H9 (cell line): ENCODE results near the gene CALY. TPM values are rescaled to one million over a fixed set of nuclear protein-coding genes. Genes with fewer than 3 reads are reported as not detected.

Experiments used
- DNase-seq: peaks from one replicate; pipeline ENCODE4 v3.0.0-alpha.2; 2017
- H2AFZ ChIP-seq: one replicate; pipeline ENCODE4 v1.6.1; 2013; ENCODE audit warnings: mild to moderate bottlenecking, low read length, control low read depth, moderate library complexity
- H2AK5ac ChIP-seq: 2 replicates; pipeline ENCODE4 v1.6.1; 2013; ENCODE audit warnings: low read length, control low read depth, mixed read lengths; ENCODE audit not compliant: insufficient read length
- H2BK120ac ChIP-seq: one replicate; pipeline ENCODE4 v1.6.1; 2013; ENCODE audit warnings: low read depth, mild to moderate bottlenecking, low read length, control low read depth, inconsistent platforms; ENCODE audit not compliant: poor library complexity, severe bottlenecking
- H2BK12ac ChIP-seq: 2 replicates; pipeline ENCODE4 v1.6.1; 2013; ENCODE audit warnings: low read length, control low read depth, mixed read lengths, low read depth; ENCODE audit not compliant: insufficient read length
- H2BK15ac ChIP-seq: 2 replicates; pipeline ENCODE4 v1.6.1; 2013; ENCODE audit warnings: low read depth, low read length, control low read depth
- H2BK20ac ChIP-seq: one replicate; pipeline ENCODE4 v1.6.1; 2013; ENCODE audit warnings: low read depth, mild to moderate bottlenecking, low read length, control low read depth, inconsistent platforms; ENCODE audit not compliant: poor library complexity, severe bottlenecking
- H2BK5ac ChIP-seq: 2 replicates; pipeline ENCODE4 v1.6.1; 2013; ENCODE audit warnings: low read length, control low read depth, mixed read lengths; ENCODE audit not compliant: insufficient read length
- H3K14ac ChIP-seq: 2 replicates; pipeline ENCODE4 v1.6.1; 2013; ENCODE audit warnings: low read length, control low read depth; ENCODE audit not compliant: insufficient read depth
- H3K18ac ChIP-seq: 2 replicates; pipeline ENCODE4 v1.6.1; 2013; ENCODE audit warnings: low read depth, mild to moderate bottlenecking, mixed read lengths, low read length, control low read depth; ENCODE audit not compliant: insufficient read length
- H3K23ac ChIP-seq: 2 replicates; pipeline ENCODE4 v1.6.1; 2013; ENCODE audit warnings: low read length, control low read depth, mixed read lengths, low read depth; ENCODE audit not compliant: insufficient read length
- H3K23me2 ChIP-seq: 2 replicates; pipeline ENCODE4 v1.6.1; 2013; ENCODE audit warnings: low read depth, mild to moderate bottlenecking, mixed read lengths, low read length, control low read depth; ENCODE audit not compliant: insufficient read length, poor library complexity, severe bottlenecking
- H3K27ac ChIP-seq: 2 replicates; pipeline ENCODE4 v1.5.1; 2013; ENCODE audit warnings: low read length, control low read depth, mixed read lengths, low read depth; ENCODE audit not compliant: insufficient read length
- H3K27me3 ChIP-seq: 2 replicates; pipeline ENCODE4 v1.6.1; 2013; ENCODE audit warnings: low read length, control low read depth, inconsistent platforms; ENCODE audit not compliant: insufficient read depth
- H3K4ac ChIP-seq: 2 replicates; pipeline ENCODE4 v1.6.1; 2013; ENCODE audit warnings: low read depth, mild to moderate bottlenecking, control low read depth, inconsistent platforms, low read length, moderate library complexity
- H3K4me1 ChIP-seq: 2 replicates; pipeline ENCODE4 v1.6.1; 2013; ENCODE audit warnings: low read length, control low read depth, inconsistent platforms; ENCODE audit not compliant: insufficient read depth
- H3K4me2 ChIP-seq: 2 replicates; pipeline ENCODE4 v1.6.1; 2013; ENCODE audit warnings: low read length, control low read depth, mixed read lengths; ENCODE audit not compliant: insufficient read length, insufficient read depth
- H3K56ac ChIP-seq: 2 replicates; pipeline ENCODE4 v1.6.1; 2013; ENCODE audit warnings: low read depth, mild to moderate bottlenecking, mixed read lengths, low read length, control low read depth; ENCODE audit not compliant: insufficient read length
- H3K79me1 ChIP-seq: 2 replicates; pipeline ENCODE4 v1.6.1; 2013; ENCODE audit warnings: low read depth, mild to moderate bottlenecking, moderate library complexity, low read length, control low read depth, inconsistent platforms; ENCODE audit not compliant: insufficient read depth, poor library complexity, severe bottlenecking
- H3K79me2 ChIP-seq: 2 replicates; pipeline ENCODE4 v1.6.1; 2013; ENCODE audit warnings: low read length, control low read depth, inconsistent platforms; ENCODE audit not compliant: insufficient read depth
- H3K9ac ChIP-seq: 2 replicates; pipeline ENCODE4 v1.6.1; 2013; ENCODE audit warnings: low read length, control low read depth, mixed read lengths; ENCODE audit not compliant: insufficient read length; ENCODE audit errors: extremely low read depth
- H3K9me3 ChIP-seq: one replicate; pipeline ENCODE4 v1.6.1; 2013; ENCODE audit warnings: low read depth, low read length, inconsistent platforms; ENCODE audit not compliant: control insufficient read depth
- H3T11ph ChIP-seq: one replicate; pipeline ENCODE4 v1.6.1; 2013; ENCODE audit warnings: mild to moderate bottlenecking, low read length, control low read depth, inconsistent platforms
- H4K20me1 ChIP-seq: one replicate; pipeline ENCODE4 v1.6.1; 2013; ENCODE audit not compliant: control insufficient read depth, insufficient read length, insufficient read depth
- H4K5ac ChIP-seq: 2 replicates; pipeline ENCODE4 v1.6.1; 2013; ENCODE audit warnings: low read depth, mild to moderate bottlenecking, mixed read lengths, low read length, control low read depth; ENCODE audit not compliant: insufficient read length
- H4K8ac ChIP-seq: replicated peaks from 2 replicates; pipeline ENCODE4 v1.6.1; 2013; ENCODE audit warnings: low read length, control low read depth, mixed read lengths, low read depth; ENCODE audit not compliant: insufficient read length
- H4K91ac ChIP-seq: 2 replicates; pipeline ENCODE4 v1.6.1; 2013; ENCODE audit warnings: low read depth, mild to moderate bottlenecking, moderate library complexity, mixed read lengths, low read length, control low read depth; ENCODE audit not compliant: insufficient read length
- H3K27ac Mint-ChIP-seq, 3 experiments: 2 replicates in 2 of 3; 3 replicates in 1 of 3; pipeline ENCODE4 v1.8.0; 2020 to 2021; ENCODE audit warnings: mixed read lengths in 3 of 3, mild to moderate bottlenecking in 1 of 3, moderate library complexity in 1 of 3
- H3K27me3 Mint-ChIP-seq: 2 replicates; pipeline ENCODE4 v1.8.0; 2021; ENCODE audit warnings: low read depth, mild to moderate bottlenecking, moderate library complexity, mixed read lengths
- H3K36me3 Mint-ChIP-seq, 3 experiments: 2 replicates in 2 of 3; 3 replicates in 1 of 3; pipeline ENCODE4 v1.8.0; 2020 to 2021; ENCODE audit warnings: low read depth in 3 of 3, mixed read lengths in 3 of 3; ENCODE audit not compliant: insufficient read depth in 1 of 3
- H3K4me1 Mint-ChIP-seq, 2 experiments: 2 replicates each; pipeline ENCODE4 v1.8.0; 2020; ENCODE audit warnings: mixed read lengths in 2 of 2
- H3K4me3 Mint-ChIP-seq, 2 experiments: 2 replicates in 1 of 2; 3 replicates in 1 of 2; pipeline ENCODE4 v1.8.0; 2020 to 2021; ENCODE audit warnings: mild to moderate bottlenecking in 2 of 2, mixed read lengths in 2 of 2, moderate library complexity in 1 of 2
- H3K9me3 Mint-ChIP-seq, 2 experiments: 2 replicates in 1 of 2; 3 replicates in 1 of 2; pipeline ENCODE4 v1.8.0; 2020; ENCODE audit warnings: mild to moderate bottlenecking in 2 of 2, mixed read lengths in 2 of 2, moderate library complexity in 1 of 2
- WGBS: extraction: QIAGEN DNeasy Blood & Tissue Kit; methylation state at CpG from one replicate; pipeline ENCODE4 v1.1.7; 2013; ENCODE audit warnings: missing lambda C conversion rate, low lambda C conversion rate, mixed read lengths; ENCODE audit not compliant: insufficient read length; ENCODE audit errors: extremely low coverage; 5-methylcytosine and 5-hydroxymethylcytosine counted together
- total RNA-seq: library from RNA; stranded (reverse); gene quantifications from 2 replicates; pipeline ENCODE4 v1.2.1, GENCODE V29; 2021
- TF ChIP-seq, protein P1 (sequence below): fragments of 200-600 bp; sonication (generic); conservative IDR thresholded peaks from 3 replicates; pipeline ENCODE4 v1.8.0; 2021; ENCODE audit warnings: antibody characterized with exemption, mild to moderate bottlenecking

The CALY gene
- total RNA-seq, 1 experiment from 2014 or later, result 2.9 TPM

DNA sequence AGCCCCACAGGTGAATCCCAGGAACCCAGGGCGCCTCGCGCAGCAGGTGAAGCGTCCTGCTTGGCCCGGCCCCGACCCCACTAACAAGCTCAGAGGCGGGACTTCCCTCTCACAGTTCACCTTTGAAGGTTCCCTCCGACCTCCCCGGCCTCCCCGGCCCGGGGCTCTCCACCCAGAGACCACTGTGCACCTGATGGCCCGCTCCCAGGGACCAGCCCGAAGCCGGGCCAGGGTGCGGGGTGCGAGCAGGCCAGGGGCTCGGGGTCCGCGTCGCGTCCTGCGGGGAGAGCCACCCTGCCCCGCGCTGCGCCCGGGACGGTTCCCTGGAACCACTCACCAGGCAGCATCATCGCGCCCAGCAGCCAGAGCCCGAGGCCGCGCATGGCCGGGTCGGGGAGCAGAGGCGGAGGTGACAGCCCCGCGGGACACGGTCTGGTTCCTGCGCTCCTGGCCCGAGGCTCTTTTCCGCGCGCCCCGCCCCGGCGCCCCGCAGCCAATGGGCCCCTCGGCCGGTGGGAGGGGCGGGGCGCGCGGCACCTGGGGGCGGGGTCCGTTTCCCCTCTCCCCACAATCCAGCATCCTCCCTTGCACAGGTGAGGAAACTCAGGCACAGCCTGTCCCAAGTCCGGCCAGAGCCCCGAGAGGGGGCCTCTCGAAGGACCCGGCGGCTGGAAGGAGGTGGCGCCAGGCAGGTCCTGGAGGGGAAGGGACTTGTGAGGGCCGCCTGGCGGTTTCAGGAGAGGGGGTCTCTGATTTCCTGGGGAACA, 60.1 kb downstream of the CALY start, which contains the start of gene ADAM8:
ADAM8 (minus strand) TSS at position 434 of the 767 bp plus-strand sequence; CDS start at position 383, 51 bp downstream.
- Histone ChIP-seq H3K27ac (no peak within 1 kb of the TSS), H2AK5ac (no peak within 1 kb of the TSS), H2BK5ac (no peak within 1 kb of the TSS), H2BK15ac (no peak within 1 kb of the TSS), H3K79me2 (no peaks in the 10 kb centered on the region), H4K8ac (no peak within 1 kb of the TSS), H3K4me2 (peak within 1 kb of the TSS; percentile 37), H2AFZ (no peak within 1 kb of the TSS), H3K18ac (no peak within 1 kb of the TSS), H2BK12ac (no peak within 1 kb of the TSS), H3T11ph (no peak within 1 kb of the TSS), H2BK20ac (no peak within 1 kb of the TSS), H3K14ac (0 out of 2 replicates have a peak within 1 kb of the TSS, but pooled peaks have one; percentile 6), H3K23ac (no peak within 1 kb of the TSS), H4K5ac (no peak within 1 kb of the TSS), H3K9ac (no peak within 1 kb of the TSS), H3K79me1 (no peaks in the 10 kb centered on the region), H3K56ac (no peak within 1 kb of the TSS), H3K23me2 (peaks cover 7% of the 10 kb centered on the region), H4K20me1 (no peaks in the 10 kb centered on the region), H3K9me3 (no peaks in the 10 kb centered on the region), H3K4ac (no peak within 1 kb of the TSS), H4K91ac (no peak within 1 kb of the TSS), H3K27me3 (no peaks in the 10 kb centered on the region; the same call in 1 of the 2 replicates), H2BK120ac (no peak within 1 kb of the TSS), H3K4me1 (no peaks in the 10 kb centered on the region)
- Mint-ChIP-seq H3K36me3 (peaks cover 0 to 11% (median 3%) of the 10 kb centered on the region in 3 experiments; a peak in 4 of 7 replicates), H3K4me3 (peak within 1 kb of the TSS; percentile 48 to 67), H3K4me1 (peaks cover 3 to 7% of the 10 kb centered on the region in 2 experiments; a peak in 3 of 4 replicates), H3K9me3 (no peaks in the 10 kb centered on the region), H3K27me3 (peaks cover 11% of the 10 kb centered on the region), H3K27ac (peak within 1 kb of the TSS in 1 of 3 experiments; percentile 48; a peak in 1 of 7 replicates)
- no CpG with 5 or more reads among the region's 63 CpGs for WGBS
- TF ChIP-seq, protein P1, sequence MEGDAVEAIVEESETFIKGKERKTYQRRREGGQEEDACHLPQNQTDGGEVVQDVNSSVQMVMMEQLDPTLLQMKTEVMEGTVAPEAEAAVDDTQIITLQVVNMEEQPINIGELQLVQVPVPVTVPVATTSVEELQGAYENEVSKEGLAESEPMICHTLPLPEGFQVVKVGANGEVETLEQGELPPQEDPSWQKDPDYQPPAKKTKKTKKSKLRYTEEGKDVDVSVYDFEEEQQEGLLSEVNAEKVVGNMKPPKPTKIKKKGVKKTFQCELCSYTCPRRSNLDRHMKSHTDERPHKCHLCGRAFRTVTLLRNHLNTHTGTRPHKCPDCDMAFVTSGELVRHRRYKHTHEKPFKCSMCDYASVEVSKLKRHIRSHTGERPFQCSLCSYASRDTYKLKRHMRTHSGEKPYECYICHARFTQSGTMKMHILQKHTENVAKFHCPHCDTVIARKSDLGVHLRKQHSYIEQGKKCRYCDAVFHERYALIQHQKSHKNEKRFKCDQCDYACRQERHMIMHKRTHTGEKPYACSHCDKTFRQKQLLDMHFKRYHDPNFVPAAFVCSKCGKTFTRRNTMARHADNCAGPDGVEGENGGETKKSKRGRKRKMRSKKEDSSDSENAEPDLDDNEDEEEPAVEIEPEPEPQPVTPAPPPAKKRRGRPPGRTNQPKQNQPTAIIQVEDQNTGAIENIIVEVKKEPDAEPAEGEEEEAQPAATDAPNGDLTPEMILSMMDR, result peak; percentile 19; the same call in 1 of the 3 replicates
- DNase-seq, result peak; percentile 90
